IMR-90 (cell line): ENCODE results near the gene AVPI1. TPM values are rescaled to one million over a fixed set of nuclear protein-coding genes. Genes with fewer than 3 reads are reported as not detected.

ENCODE experiments used
- ATAC-seq: fragments of 200-7000 bp; cut with Tn5 transposase; 2 replicates; pipeline ENCODE4 v1.9.1; 2020; ENCODE audit warnings: low read depth, mild to moderate bottlenecking, moderate library complexity
- BruUV-seq: library from RNA; stranded (reverse); fragments of 400-500 nt; replicated peaks from 2 replicates; lab custom pipeline; 2021; lab: Mats Ljungman, UMichigan
- CTCF ChIA-PET: fragments of 300-600 bp; formaldehyde crosslinking; extraction: SDS; loops from one replicate; lab custom pipeline; 2021; ENCODE audit warnings: antibody characterized with exemption; lab: Yijun Ruan, JAX
- POLR2A ChIA-PET: fragments of 300-600 bp; sonication (Branson Sonifier 250); formaldehyde crosslinking; loops from one replicate; lab custom pipeline; 2022; ENCODE audit warnings: antibody characterized with exemption; ENCODE audit not compliant: unreplicated experiment; lab: Charles Lee
- DNase-seq: peaks from one replicate; pipeline ENCODE4 v3.0.0; 2013
- H2AFZ ChIP-seq: replicated peaks from 2 replicates; pipeline ENCODE3; 2013; ENCODE audit warnings: low read length, mild to moderate bottlenecking; ENCODE audit not compliant: poor library complexity
- H2AK5ac ChIP-seq: 2 replicates; pipeline ENCODE4 v1.6.1; 2013; ENCODE audit warnings: low read depth, low read length, inconsistent platforms
- H2AK9ac ChIP-seq: replicated peaks from 2 replicates; pipeline ENCODE3; 2013; ENCODE audit warnings: mild to moderate bottlenecking, low read depth, low read length, moderate library complexity; ENCODE audit not compliant: poor library complexity
- H2BK120ac ChIP-seq: 2 replicates; pipeline ENCODE4 v1.6.1; 2013; ENCODE audit warnings: low read depth, low read length, inconsistent platforms
- H2BK15ac ChIP-seq: 3 replicates; pipeline ENCODE4 v1.6.1; 2013; ENCODE audit warnings: low read depth, low read length, inconsistent platforms
- H2BK20ac ChIP-seq: 2 replicates; pipeline ENCODE4 v1.6.1; 2013; ENCODE audit warnings: low read depth, mild to moderate bottlenecking, inconsistent platforms, low read length, moderate library complexity
- H2BK5ac ChIP-seq: 2 replicates; pipeline ENCODE4 v1.6.1; 2013; ENCODE audit warnings: mild to moderate bottlenecking, low read depth, low read length, inconsistent platforms; ENCODE audit not compliant: poor library complexity, severe bottlenecking
- H3K14ac ChIP-seq: replicated peaks from 2 replicates; pipeline ENCODE4 v1.6.1; 2013; ENCODE audit warnings: low read depth, low read length, inconsistent platforms
- H3K18ac ChIP-seq: 2 replicates; pipeline ENCODE4 v1.6.1; 2013; ENCODE audit warnings: low read depth, low read length, control low read depth
- H3K23ac ChIP-seq: 2 replicates; pipeline ENCODE4 v1.6.1; 2013; ENCODE audit warnings: low read depth, low read length, inconsistent platforms
- H3K27ac ChIP-seq: 2 replicates; pipeline ENCODE4 v1.5.1; 2013; ENCODE audit warnings: mild to moderate bottlenecking, control low read depth, low read length; ENCODE audit not compliant: insufficient read depth
- H3K27me3 ChIP-seq: 2 replicates; pipeline ENCODE4 v1.6.1; 2013; ENCODE audit warnings: low read length; ENCODE audit not compliant: control insufficient read depth, insufficient read depth
- H3K36me3 ChIP-seq: 2 replicates; pipeline ENCODE4 v1.6.1; 2013; ENCODE audit warnings: low read length, mixed read lengths; ENCODE audit not compliant: control insufficient read depth, insufficient read depth
- H3K4ac ChIP-seq: 2 replicates; pipeline ENCODE4 v1.6.1; 2013; ENCODE audit warnings: low read depth, low read length, inconsistent platforms
- H3K4me1 ChIP-seq: 2 replicates; pipeline ENCODE4 v1.6.1; 2013; ENCODE audit warnings: low read length, mixed read lengths; ENCODE audit not compliant: control insufficient read depth, insufficient read depth
- H3K4me2 ChIP-seq: 2 replicates; pipeline ENCODE4 v1.6.1; 2013; ENCODE audit warnings: low read depth, mild to moderate bottlenecking, control low read depth, low read length, moderate library complexity
- H3K4me3 ChIP-seq: 2 replicates; pipeline ENCODE4 v1.5.1; 2013; ENCODE audit warnings: low read depth, mild to moderate bottlenecking, control low read depth, low read length, moderate library complexity; ENCODE audit not compliant: insufficient read depth
- H3K56ac ChIP-seq: 2 replicates; pipeline ENCODE4 v1.6.1; 2013; ENCODE audit warnings: low read length, inconsistent platforms; ENCODE audit not compliant: insufficient read depth; ENCODE audit errors: extremely low read depth
- H3K79me1 ChIP-seq, 2 experiments: 2 replicates each; pipeline ENCODE4 v1.6.1; 2013; ENCODE audit warnings: low read length in 2 of 2, inconsistent platforms in 1 of 2, low read depth in 1 of 2
- H3K9ac ChIP-seq: 2 replicates; pipeline ENCODE4 v1.6.1; 2013; ENCODE audit warnings: low read depth, low read length, control low read depth
- H3K9me1 ChIP-seq: 2 replicates; pipeline ENCODE4 v1.6.1; 2013; ENCODE audit warnings: low read length, inconsistent platforms; ENCODE audit not compliant: insufficient read depth
- H3K9me3 ChIP-seq: 2 replicates; pipeline ENCODE4 v1.6.1; 2013; ENCODE audit warnings: low read length; ENCODE audit not compliant: control insufficient read depth, insufficient read depth
- H4K20me1 ChIP-seq: 2 replicates; pipeline ENCODE4 v1.6.1; 2013; ENCODE audit warnings: low read length, inconsistent platforms; ENCODE audit not compliant: insufficient read depth
- H4K5ac ChIP-seq: 2 replicates; pipeline ENCODE4 v1.6.1; 2013; ENCODE audit warnings: mild to moderate bottlenecking, low read depth, low read length, control low read depth
- H4K8ac ChIP-seq, 2 experiments: 2 replicates each; pipeline ENCODE4 v1.6.1; 2013; ENCODE audit warnings: low read depth in 2 of 2, low read length in 2 of 2, control low read depth in 1 of 2, inconsistent platforms in 1 of 2
- H4K91ac ChIP-seq: 2 replicates; pipeline ENCODE4 v1.6.1; 2013; ENCODE audit warnings: low read depth, low read length, inconsistent platforms; ENCODE audit not compliant: insufficient read depth
- CEBPB ChIP-seq: IDR thresholded peaks from 2 replicates; pipeline ENCODE4 v1.6.1; 2012; ENCODE audit warnings: low read depth, low read length, improper control_type of control experiment
- CHD1 ChIP-seq: IDR thresholded peaks from 2 replicates; pipeline ENCODE4 v1.6.1; 2012; ENCODE audit warnings: low read depth, low read length, improper control_type of control experiment
- WGBS, 2 experiments: methylation state at CpG; one replicate each; pipeline versions ENCODE4 v1.1.5 to v1.1.7; 2013; ENCODE audit warnings: missing lambda C conversion rate in 2 of 2; ENCODE audit not compliant: insufficient read length in 1 of 2; ENCODE audit errors: extremely low coverage in 2 of 2; 5-methylcytosine and 5-hydroxymethylcytosine counted together
- dilution Hi-C: fragments of 300-500 bp; cut with HindIII; formaldehyde crosslinking; loops from one replicate; pipeline ENCODE4 v1.14.3; 2018; ENCODE audit warnings: low sequenced_read_pairs; ENCODE audit not compliant: unreplicated experiment
- in situ Hi-C: fragments of 300-500 bp; cut with MboI; formaldehyde crosslinking; loops from 3 replicates; pipeline ENCODE4 v1.14.3; 2019; ENCODE audit warnings: low sequenced_read_pairs, inconsistent platforms, mixed read lengths
- intact Hi-C: fragments of 100-400 bp; cut with micrococcal nuclease; formaldehyde crosslinking; loops from 2 replicates; pipeline ENCODE4 v1.10.0; 2022
- polyA plus RNA-seq, 3 experiments: library from polyadenylated mRNA; depleted of rRNA; stranded (reverse); fragments of >200 nt; gene quantifications; 2 replicates each; pipeline ENCODE4 v1.2.3, GENCODE V29; 2012; ENCODE audit warnings: low replicate concordance in 1 of 3
- total RNA-seq: library from RNA; depleted of rRNA; stranded (reverse); fragments of >200 nt; gene quantifications from 2 replicates; pipeline ENCODE4 v1.2.3, GENCODE V29; 2012

AVPI1 gene
- total and polyA plus RNA-seq, 2 of the 4 experiments (the other 2 are of a cell fraction), result 26.7 to 29.8 TPM

DNA sequence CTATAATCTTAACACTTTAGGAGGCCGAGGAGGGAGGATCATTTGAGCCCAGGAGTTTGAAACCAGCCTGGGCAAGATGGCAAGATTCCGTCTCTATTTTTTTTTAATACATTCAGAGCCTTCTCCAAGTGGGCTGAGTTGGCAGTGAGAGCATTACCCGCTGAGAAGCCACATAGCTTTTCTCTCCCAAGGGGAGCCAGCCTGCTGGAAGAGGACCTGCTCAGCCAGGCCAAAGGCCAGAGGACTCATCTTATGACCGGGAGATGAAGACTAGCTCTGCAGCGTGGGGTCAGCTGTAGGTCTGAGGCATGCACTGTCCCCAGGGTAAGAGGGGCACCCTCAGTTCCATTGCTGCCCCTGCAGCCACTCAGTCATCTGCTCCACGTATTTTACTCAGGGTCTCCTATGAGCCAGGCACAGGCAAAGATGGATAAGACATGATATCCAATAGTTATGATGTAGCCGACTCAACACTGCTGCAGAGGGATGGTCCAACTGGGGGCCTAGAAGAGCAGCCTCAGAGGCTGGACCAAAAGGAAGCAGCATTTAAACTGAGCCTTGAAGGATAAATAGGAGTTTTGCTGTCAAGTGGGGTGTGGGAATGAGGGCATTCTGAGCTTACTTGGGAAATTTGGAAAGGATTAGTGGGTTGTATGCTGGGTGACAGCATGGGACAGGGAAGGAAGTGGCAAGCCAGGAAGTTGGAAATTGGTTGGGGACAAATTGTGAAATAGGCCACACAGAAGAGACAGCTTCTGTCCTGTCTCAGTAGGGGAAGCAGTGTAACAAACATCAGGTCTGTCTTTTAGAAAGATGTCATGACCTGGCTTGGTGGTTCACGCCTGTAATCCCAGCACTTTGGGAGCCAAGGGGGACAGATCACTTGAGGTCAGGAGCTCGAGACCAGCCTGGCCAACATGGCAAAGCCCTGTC, 24.9 kb upstream of the AVPI1 start:
- Histone ChIP-seq H3K79me1 (peaks cover 18 to 34% of the 10 kb centered on the region in 2 experiments; a peak in 3 of 4 replicates), H2AFZ (no peak overlapping the region), H3K18ac (no peak overlapping the region), H4K91ac (no peak overlapping the region), H2AK9ac (peak overlapping the region; percentile 37), H3K9me3 (no peaks in the 10 kb centered on the region), H3K27me3 (no peaks in the 10 kb centered on the region), H3K23ac (peak overlapping the region; percentile 68), H3K4me3 (no peak overlapping the region), H3K9ac (no peak overlapping the region), H3K27ac (no peak overlapping the region), H2BK120ac (no peak overlapping the region; the same call in 1 of the 2 replicates), H3K36me3 (peaks cover 7% of the 10 kb centered on the region), H3K4me2 (no peak overlapping the region), H2BK5ac (no peak overlapping the region), H3K56ac (no peak overlapping the region), H3K4ac (peak overlapping the region; percentile 37; the same call in 1 of the 2 replicates), H3K9me1 (peaks cover 21% of the 10 kb centered on the region), H2BK20ac (no peak overlapping the region), H4K5ac (no peak overlapping the region), H3K14ac (no peak overlapping the region), H4K8ac (peak overlapping the region in 1 of 2 experiments; percentile 5; a peak in 2 of 4 replicates), H2BK15ac (no peak overlapping the region), H3K4me1 (peaks cover 20% of the 10 kb centered on the region), H2AK5ac (peak overlapping the region; percentile 69), H4K20me1 (peaks cover 21% of the 10 kb centered on the region)
- intact Hi-C loops (loop anchor here (2.0 kb wide), 1 partner anchor 35 kb away; no protein-coding TSS in a partner anchor), in situ Hi-C loops (no loop called here), dilution Hi-C loops (no loop called here)
- WGBS, 2 experiments, result 100% methylated on average over 1 of the region's 9 CpGs; no CpG with 5 or more reads in 1 of the 2 experiments
- ATAC-seq (no peak), DNase-seq (no peak)
- ChIA-PET CTCF (interaction anchor here (0.6 to 1.4 kb wide), 2 partner anchors 19 to 1936 kb away, joined by 4 to 5 read pairs; no protein-coding TSS in a partner anchor), POLR2A (interaction anchor here (0.6 to 0.7 kb wide), 2 partner anchors 16 to 1535 kb away, joined by 3 to 10 read pairs; no protein-coding TSS in a partner anchor)
- TF ChIP-seq CHD1 (no peak), CEBPB (no peak)
- BruUV-seq, result TSS peak; percentile 63
